ENCODE results near the gene SH2D4B.

DNA sequence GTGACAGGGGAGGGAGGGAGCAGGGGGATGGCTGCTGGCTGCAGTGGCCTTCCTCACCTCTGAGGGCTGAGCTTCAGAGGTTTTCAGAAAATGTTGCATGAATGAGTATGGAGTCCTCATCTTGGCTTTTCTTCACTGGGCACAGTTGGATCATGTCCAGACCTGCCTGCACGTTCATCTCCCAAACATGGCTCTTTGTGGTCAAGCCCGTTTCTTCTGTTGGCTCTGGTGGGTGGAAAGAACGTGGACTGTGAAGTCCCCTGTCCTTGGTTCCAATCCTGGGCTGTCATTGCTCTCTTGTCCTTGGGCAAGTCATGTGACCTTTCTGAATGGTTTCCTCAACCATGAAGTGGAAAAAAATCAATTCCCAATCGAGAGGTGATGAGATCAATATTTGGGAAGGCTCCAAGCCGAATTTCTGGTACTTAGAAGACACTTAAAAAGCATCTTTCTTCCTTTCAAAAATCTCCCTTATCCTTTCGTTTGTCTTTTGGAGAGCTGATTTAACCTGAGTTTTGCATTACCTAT, 49.1 kb upstream of the SH2D4B start:
- TF ChIP-seq, protein P1, sequence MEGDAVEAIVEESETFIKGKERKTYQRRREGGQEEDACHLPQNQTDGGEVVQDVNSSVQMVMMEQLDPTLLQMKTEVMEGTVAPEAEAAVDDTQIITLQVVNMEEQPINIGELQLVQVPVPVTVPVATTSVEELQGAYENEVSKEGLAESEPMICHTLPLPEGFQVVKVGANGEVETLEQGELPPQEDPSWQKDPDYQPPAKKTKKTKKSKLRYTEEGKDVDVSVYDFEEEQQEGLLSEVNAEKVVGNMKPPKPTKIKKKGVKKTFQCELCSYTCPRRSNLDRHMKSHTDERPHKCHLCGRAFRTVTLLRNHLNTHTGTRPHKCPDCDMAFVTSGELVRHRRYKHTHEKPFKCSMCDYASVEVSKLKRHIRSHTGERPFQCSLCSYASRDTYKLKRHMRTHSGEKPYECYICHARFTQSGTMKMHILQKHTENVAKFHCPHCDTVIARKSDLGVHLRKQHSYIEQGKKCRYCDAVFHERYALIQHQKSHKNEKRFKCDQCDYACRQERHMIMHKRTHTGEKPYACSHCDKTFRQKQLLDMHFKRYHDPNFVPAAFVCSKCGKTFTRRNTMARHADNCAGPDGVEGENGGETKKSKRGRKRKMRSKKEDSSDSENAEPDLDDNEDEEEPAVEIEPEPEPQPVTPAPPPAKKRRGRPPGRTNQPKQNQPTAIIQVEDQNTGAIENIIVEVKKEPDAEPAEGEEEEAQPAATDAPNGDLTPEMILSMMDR (IDR thresholded peaks at IDR 0.05): no peak
- TF ChIP-seq POLR2A (IDR thresholded peaks at IDR 0.05) (no peak), POLR2AphosphoS5 (IDR thresholded peaks at IDR 0.05) (no peak)
